ENCODE measurements around the gene BRPF3. TPM values are rescaled to one million over a fixed set of nuclear protein-coding genes. Genes with fewer than 3 reads are reported as not detected.

Gene BRPF3
- total and polyA plus RNA-seq, 3 experiments from 2014 or later: 8.4 to 26.4 (median 22.4) TPM

- no peaks in the 10 kb centered on the region for H3K4me1 Mint-ChIP-seq
- H3K36me3 Mint-ChIP-seq: peaks cover 0 to 2% (median 0%) of the 10 kb centered on the region in 3 donors
- Histone ChIP-seq H3K36me3 (ENCODE audit: insufficient read depth, low read length) (no peaks in the 10 kb centered on the region), H3K27me3 (ENCODE audit: insufficient read depth, low read length, poor library complexity, severe bottlenecking) (peaks cover 5% of the 10 kb centered on the region), H3K9me3 (ENCODE audit: low read length) (no peaks in the 10 kb centered on the region), H3K4me1 (ENCODE audit: insufficient read depth, low read length) (no peaks in the 10 kb centered on the region), H3K27ac (ENCODE audit: low read depth, low read length) (no peak overlapping the region), H3K4me3 (ENCODE audit: low read length) (no peak overlapping the region)
- H3K27me3 Mint-ChIP-seq: peaks cover 32 to 52% of the 10 kb centered on the region in 2 donors
- CTCF ChIA-PET: no interaction called here
- DNase-seq: no peak
- H3K4me3 Mint-ChIP-seq: no peak overlapping the region
- H3K9me3 Mint-ChIP-seq: no peaks in the 10 kb centered on the region
- POLR2A ChIA-PET: no interaction called here
- no peak overlapping the region for H3K27ac Mint-ChIP-seq
These were observed 80.3 kb downstream of the BRPF3 start for GRCh38 chr6:36276581-36277536.

GRCh38 chr6:36277946-36278470 lies 81.5 kb downstream of the BRPF3 start:
- Histone ChIP-seq H3K36me3 (ENCODE audit: insufficient read depth, low read length) (no peaks in the 10 kb centered on the region), H3K4me3 (ENCODE audit: low read length) (no peak overlapping the region), H3K4me1 (ENCODE audit: insufficient read depth, low read length) (no peaks in the 10 kb centered on the region), H3K9me3 (ENCODE audit: low read length) (no peaks in the 10 kb centered on the region), H3K27me3 (ENCODE audit: insufficient read depth, low read length, poor library complexity, severe bottlenecking) (peaks cover 5% of the 10 kb centered on the region), H3K27ac (ENCODE audit: low read depth, low read length) (no peak overlapping the region)
- H3K4me3 Mint-ChIP-seq: no peak overlapping the region
- CTCF ChIA-PET: no interaction called here
- H3K9me3 Mint-ChIP-seq: no peaks in the 10 kb centered on the region
- H3K27ac Mint-ChIP-seq: no peak overlapping the region
- H3K4me1 Mint-ChIP-seq: no peaks in the 10 kb centered on the region
- peaks cover 0 to 2% (median 0%) of the 10 kb centered on the region in 3 donors for H3K36me3 Mint-ChIP-seq
- peaks cover 34 to 52% of the 10 kb centered on the region in 2 donors for H3K27me3 Mint-ChIP-seq
- DNase-seq: no peak
- POLR2A ChIA-PET: no interaction called here

- H3K4me1 Mint-ChIP-seq: no peaks in the 10 kb centered on the region
- Histone ChIP-seq H3K4me3 (ENCODE audit: low read length) (no peak overlapping the region), H3K27ac (ENCODE audit: low read depth, low read length) (no peak overlapping the region), H3K4me1 (ENCODE audit: insufficient read depth, low read length) (no peaks in the 10 kb centered on the region), H3K27me3 (ENCODE audit: insufficient read depth, low read length, poor library complexity, severe bottlenecking) (peaks cover 24% of the 10 kb centered on the region), H3K36me3 (ENCODE audit: insufficient read depth, low read length) (no peaks in the 10 kb centered on the region), H3K9me3 (ENCODE audit: low read length) (no peaks in the 10 kb centered on the region)
- no peaks in the 10 kb centered on the region for H3K9me3 Mint-ChIP-seq
- H3K4me3 Mint-ChIP-seq: no peak overlapping the region
- no peak for DNase-seq
- ChIA-PET CTCF (interaction anchor here (1.1 to 1.4 kb wide), 2 partner anchors 9 to 13 kb away, joined by 3 to 4 read pairs; no protein-coding TSS in a partner anchor), POLR2A (no interaction called here)
- peaks cover 0 to 6% (median 2%) of the 10 kb centered on the region in 3 donors for H3K36me3 Mint-ChIP-seq
- peaks cover 39 to 56% of the 10 kb centered on the region in 2 donors for H3K27me3 Mint-ChIP-seq
- H3K27ac Mint-ChIP-seq: no peak overlapping the region
These were observed 83.9 kb downstream of the BRPF3 start for GRCh38 chr6:36280467-36280866.

- H3K4me3 Mint-ChIP-seq: no peak overlapping the region
- peaks cover 43 to 61% of the 10 kb centered on the region in 2 donors for H3K27me3 Mint-ChIP-seq
- Histone ChIP-seq H3K9me3 (ENCODE audit: low read length) (no peaks in the 10 kb centered on the region), H3K27ac (ENCODE audit: low read depth, low read length) (no peak overlapping the region), H3K4me1 (ENCODE audit: insufficient read depth, low read length) (no peaks in the 10 kb centered on the region), H3K4me3 (ENCODE audit: low read length) (no peak overlapping the region), H3K36me3 (ENCODE audit: insufficient read depth, low read length) (no peaks in the 10 kb centered on the region), H3K27me3 (ENCODE audit: insufficient read depth, low read length, poor library complexity, severe bottlenecking) (peaks cover 28% of the 10 kb centered on the region)
- H3K27ac Mint-ChIP-seq: no peak overlapping the region
- POLR2A ChIA-PET: no interaction called here
- H3K9me3 Mint-ChIP-seq: no peaks in the 10 kb centered on the region
- CTCF ChIA-PET: interaction anchor here (1.1 to 1.4 kb wide), 2 partner anchors 10 to 12 kb away, joined by 3 to 4 read pairs; no protein-coding TSS in a partner anchor
- H3K4me1 Mint-ChIP-seq: no peaks in the 10 kb centered on the region
- peaks cover 0 to 6% (median 2%) of the 10 kb centered on the region in 3 donors for H3K36me3 Mint-ChIP-seq
- no peak for DNase-seq
These were observed 84.4 kb downstream of the BRPF3 start for GRCh38 chr6:36280983-36281382.

Other genes with a start within 250 kb of the BRPF3 start
- gene SLC26A8, start 172.1 kb upstream of the BRPF3 start, total RNA-seq: not detected
- not detected for gene SLC26A8, start 172.1 kb upstream of the BRPF3 start, polyA plus RNA-seq
- 10 to 100 TPM; 46.5 to 48.4 TPM for gene MAPK14, start 168.9 kb upstream of the BRPF3 start, total RNA-seq
- 52.5 TPM for gene MAPK14, start 168.9 kb upstream of the BRPF3 start, polyA plus RNA-seq
- 10 to 100 TPM; 75.7 to 77.3 TPM for gene MAPK13, start 66.2 kb upstream of the BRPF3 start, total RNA-seq
- 46.4 TPM for gene MAPK13, start 66.2 kb upstream of the BRPF3 start, polyA plus RNA-seq
- gene PNPLA1, start 73.3 kb downstream of the BRPF3 start, total RNA-seq: not detected
- not detected for gene PNPLA1, start 73.3 kb downstream of the BRPF3 start, polyA plus RNA-seq
- not detected for gene BNIP5, start 140.1 kb downstream of the BRPF3 start, total RNA-seq
- gene BNIP5, start 140.1 kb downstream of the BRPF3 start, polyA plus RNA-seq: not detected
- gene ETV7, start 190.9 kb downstream of the BRPF3 start, total RNA-seq: under 1 TPM; 0.61 to 0.78 TPM
- gene ETV7, start 190.9 kb downstream of the BRPF3 start, polyA plus RNA-seq: 2.4 TPM
- under 1 TPM in 1 of 2 experiments, not detected in 1; 0.20 TPM for gene PXT1, start 246.1 kb downstream of the BRPF3 start, total RNA-seq
- gene PXT1, start 246.1 kb downstream of the BRPF3 start, polyA plus RNA-seq: not detected
- 10 to 100 TPM; 52.3 to 52.4 TPM for gene KCTD20, start 246.3 kb downstream of the BRPF3 start, total RNA-seq
- gene KCTD20, start 246.3 kb downstream of the BRPF3 start, polyA plus RNA-seq: 41.4 TPM